CD4-positive, alpha-beta T cell treated with Interleukin-15 for 1 hour (primary cell): ENCODE data around the gene OR8H2.
"Not testable (repeated sequence)": the region's sequence is repeated elsewhere in the genome, so short reads cannot be mapped to it uniquely, and the experiment has no call there.

ENCODE experiments used
- DNase-seq: peaks from one replicate; pipeline ENCODE4 v3.0.0-alpha.2; 2020

Gene OR8H2, protein sequence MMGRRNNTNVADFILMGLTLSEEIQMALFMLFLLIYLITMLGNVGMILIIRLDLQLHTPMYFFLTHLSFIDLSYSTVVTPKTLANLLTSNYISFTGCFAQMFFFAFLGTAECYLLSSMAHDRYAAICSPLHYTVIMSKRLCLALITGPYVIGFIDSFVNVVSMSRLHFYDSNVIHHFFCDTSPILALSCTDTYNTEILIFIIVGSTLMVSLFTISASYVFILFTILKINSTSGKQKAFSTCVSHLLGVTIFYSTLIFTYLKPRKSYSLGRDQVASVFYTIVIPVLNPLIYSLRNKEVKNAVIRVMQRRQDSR

DNA sequence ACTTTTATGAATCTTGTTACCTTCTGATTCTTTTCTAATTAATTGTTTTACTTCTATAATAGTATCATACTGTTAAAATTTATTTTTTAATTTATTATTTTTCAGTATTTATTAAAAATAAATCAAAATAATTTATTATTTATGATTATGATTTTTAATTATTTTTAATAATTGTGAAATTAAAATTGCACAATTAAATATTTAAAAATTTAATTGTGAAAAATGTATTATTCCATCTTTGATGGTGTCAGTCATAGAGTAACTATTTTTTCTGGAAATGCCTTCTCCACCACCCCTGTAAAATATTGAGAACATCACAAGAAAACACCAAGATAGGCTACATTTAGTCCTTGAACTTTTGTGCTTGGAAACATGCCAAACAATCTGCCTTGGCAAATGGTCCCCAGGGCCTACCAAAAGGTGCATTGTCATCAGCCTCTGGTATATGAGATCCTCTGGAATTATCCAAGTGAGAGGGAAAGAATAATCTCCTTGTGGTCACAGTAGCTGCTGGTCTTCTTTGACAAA lies at the start of gene OR8H2:
TSS of gene OR8H2 (plus strand) at position 478 of the 528 bp plus-strand sequence. CDS start 1,356 bp downstream, outside the sequence.
- no peak for DNase-seq

DNA sequence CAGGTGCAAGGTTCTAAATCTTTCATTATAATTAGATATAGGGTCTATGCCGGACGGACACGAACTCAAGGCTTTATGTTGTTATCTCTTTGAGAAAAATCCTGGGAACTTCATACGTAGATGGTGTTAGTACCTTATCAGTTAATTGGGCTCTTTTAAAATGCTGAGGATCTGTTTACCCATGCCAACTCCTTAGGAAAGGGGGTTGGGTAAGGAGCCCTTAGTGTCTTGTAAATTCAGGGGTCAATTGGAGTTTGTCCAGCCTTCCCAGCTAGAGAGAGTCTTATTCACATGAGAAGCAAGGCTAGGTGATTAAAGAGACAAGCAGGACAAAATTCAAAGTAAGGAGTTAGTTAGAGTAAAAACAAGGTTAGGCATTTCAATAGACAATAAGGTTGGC lies 47.1 kb upstream of the OR8H2 start:
- not testable (repeated sequence) for DNase-seq

DNA sequence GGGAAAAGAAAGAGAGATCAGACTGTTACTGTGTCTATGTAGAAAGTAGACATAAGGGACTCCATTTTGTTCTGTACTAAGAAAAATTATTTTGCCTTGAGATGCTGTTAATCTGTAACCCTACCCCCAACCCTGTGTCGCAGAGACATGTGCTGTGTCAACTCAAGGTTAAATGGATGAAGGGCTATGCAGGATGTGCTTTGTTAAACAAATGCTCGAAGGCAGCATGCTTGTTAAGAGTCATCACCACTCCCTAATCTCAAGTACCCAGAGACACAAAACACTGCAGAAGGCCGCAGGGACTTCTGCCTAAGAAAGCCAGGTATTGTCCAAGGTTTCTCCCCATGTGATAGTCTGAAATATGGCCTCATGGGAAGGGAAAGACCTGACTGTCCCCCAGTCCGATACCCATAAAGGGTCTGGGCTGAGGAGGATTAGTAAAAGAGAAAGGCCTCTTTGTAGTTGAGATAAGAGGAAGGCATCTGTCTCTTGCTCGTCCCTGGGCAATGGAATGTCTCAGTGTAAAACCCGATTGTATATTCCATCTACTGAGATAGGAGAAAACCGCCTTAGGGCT lies 45.7 kb upstream of the OR8H2 start:
- not testable (repeated sequence) for DNase-seq

DNA sequence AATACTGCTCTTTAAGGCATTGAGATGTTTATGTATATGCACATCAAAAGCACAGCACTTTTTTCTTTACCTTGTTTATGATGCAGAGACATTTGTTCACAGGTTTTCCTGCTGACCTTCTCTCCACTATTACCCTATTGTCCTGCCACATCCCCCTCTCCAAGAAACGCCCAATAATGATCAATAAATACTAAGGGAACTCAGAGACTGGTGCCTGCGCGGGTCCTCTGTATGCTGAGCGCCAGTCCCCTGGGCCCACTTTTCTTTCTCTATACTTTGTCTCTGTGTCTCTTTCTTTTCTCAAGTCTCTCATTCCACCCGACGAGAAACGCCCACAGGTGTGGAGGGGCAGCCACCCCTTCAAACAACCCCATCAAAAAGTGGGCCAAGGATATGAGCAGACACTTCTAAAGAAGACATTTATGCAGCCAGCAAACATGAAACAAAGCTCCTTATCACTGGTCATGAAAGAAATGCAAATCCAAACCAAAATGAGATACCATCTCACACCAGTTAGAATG lies 45.2 kb upstream of the OR8H2 start:
- not testable (repeated sequence) for DNase-seq

DNA sequence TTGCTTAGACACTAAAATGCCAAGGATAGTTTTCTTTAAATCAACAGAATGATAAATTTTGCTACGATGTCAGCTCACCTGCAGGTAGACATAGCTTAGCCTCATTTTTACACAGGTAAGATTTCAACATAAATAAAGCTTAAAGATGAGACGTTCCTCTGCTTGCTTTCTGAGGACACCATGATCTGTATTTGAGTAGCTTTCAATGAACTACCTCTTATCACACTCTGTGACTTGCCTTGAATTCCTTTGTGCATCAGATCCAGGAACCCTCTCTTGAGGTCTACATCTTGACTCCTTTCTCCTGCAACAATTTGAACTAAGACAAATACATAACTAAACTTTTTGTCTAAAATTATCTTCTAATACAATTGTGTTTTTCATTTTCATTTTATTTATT lies 36.5 kb upstream of the OR8H2 start:
- DNase-seq, result no peak

DNA sequence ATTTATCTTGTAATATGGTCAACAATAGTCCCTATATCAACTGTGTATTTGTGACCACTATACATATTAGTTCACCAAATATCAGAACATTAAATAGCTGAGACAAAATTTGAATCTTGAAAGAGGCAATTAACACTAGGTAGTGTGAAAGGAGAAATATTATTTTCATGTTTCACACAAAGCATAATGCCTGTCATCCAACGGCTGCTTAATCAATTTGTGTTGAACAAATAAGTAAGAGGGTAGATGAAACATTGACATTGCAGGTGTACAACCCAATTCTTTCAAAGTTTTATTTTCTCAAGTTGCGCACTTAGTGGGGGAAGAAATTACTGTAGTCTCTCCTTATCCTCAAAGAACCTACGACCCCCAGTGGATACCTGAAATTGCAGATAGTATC lies 13.8 kb upstream of the OR8H2 start:
- no peak for DNase-seq

DNA sequence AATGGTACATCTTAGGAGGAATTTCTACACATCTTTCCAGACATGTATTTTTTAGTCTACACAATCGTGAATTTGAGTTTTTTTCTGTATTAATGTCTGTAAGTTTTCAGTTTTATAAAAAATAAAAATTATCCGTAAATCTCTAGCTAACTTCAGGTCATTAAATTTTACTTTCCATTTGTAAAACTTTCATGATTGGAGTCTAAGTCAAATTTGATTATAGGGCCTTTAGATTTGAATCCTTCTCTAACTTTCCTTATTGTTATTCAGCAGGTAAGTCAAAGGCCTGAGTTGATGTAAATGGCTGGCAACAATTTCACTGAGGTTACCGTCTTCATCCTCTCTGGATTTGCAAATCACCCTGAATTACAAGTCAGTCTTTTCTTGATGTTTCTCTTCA lies 10.5 kb upstream of the OR8H2 start, which contains the start of gene OR8I2:
TSS of gene OR8I2 (plus strand) at position 301 of the 400 bp plus-strand sequence. CDS start at position 301, 0 bp downstream.
- DNase-seq, result no peak

DNA sequence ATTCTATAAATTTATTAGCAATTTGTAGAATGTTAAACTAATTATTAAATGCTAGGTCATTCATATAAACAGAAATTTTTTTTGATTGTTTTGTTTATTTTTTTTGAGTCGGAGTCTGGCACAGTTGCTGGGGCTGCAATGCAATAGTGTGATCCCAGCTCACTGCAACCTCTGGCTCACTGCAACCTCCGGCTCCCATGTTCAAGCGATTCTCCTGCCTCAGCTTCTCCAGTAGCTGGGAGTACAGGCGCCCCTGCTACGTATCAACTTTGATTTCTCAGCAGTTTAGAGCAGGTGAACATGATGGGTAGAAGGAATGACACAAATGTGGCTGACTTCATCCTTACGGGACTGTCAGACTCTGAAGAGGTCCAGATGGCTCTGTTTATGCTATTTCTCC lies 18.6 kb downstream of the OR8H2 start, which contains the start of gene OR8H3:
TSS of gene OR8H3 (plus strand) at position 301 of the 400 bp plus-strand sequence. CDS start at position 301, 0 bp downstream.
- no peak for DNase-seq

DNA sequence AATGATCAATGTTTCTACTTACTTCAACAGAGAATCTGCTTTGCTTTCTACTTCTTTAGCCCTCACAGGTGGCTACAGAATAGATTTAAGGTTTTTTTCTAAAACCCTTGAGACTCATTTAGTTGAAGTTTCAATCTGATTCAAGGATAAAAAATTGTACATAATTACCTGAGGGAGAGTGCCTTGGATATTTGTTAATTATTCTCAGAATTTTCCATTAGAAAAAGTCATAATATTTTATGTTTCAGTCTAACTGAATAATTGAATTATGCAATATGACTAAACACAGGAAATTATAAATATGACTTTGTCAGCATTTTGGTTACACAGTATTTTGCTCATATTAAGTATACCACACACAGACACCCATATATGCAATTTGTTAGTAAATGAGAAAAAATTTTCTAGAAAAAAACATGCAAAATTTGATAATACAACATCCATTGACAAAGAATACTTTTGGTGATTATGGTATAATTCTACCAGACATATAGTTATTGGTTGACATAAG lies 36.7 kb downstream of the OR8H2 start, which contains the start of gene OR8J3:
TSS of gene OR8J3 (minus strand) at position 51 of the 511 bp plus-strand sequence. CDS start 2,483 bp downstream, outside the sequence.
- DNase-seq, result no peak

DNA sequence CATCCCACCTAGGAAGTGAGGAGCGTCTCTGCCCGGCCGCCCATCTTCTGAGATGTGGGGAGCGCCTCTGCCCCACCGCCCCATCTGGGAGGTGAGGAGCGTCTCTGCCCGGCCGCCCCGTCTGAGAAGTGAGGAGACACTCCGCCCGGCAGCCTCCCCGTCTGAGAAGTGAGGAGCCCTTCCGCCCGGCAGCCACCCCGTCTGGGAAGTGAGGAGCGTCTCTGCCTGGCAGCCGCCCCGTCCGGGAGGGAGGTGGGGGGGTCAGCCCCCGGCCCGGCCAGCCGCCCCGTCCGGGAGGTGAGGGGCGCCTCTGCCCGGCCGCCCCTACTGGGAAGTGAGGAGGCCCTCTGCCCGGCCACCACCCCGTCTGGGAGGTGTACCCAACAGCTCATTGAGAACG lies 40.2 kb downstream of the OR8H2 start:
- DNase-seq, result not testable (repeated sequence)

DNA sequence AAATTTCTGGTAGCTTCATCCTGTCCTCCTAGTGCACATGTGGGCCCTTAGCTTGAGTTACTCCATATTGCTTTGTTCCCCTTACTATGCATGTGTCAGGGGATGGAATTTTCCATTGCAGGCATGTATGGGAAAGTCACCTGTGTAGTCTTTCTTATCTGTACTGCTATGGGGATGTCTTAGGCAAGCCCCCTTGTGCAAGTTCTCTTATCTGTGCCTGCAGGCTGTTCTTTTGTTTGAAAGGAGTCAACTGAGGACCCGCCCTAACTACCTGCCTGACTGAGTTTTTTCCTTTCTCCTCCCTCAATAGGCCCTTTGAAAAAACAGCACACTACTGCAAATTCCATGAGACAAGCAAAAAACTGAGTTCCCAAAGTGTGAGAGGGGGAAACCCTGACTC lies 47.9 kb downstream of the OR8H2 start:
- DNase-seq, result no peak

DNA sequence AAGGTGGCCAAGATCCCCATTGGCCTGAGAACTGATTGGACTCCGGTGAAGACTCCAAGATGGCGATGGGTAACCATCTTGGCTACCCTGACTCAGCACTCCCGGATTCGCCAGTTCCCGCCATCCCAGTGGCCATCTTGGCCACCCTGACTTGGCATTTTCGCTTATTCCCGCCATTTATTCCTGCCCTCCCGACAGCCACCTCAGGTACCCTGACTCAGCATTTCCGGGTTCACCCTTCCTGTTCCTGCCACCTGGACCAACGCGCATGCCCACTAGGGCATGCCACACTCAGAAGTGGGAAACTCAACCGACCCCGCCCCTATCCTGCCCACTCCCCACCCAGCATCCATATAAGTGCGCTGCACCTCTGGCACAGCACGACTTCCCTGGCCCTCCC lies 48.8 kb downstream of the OR8H2 start:
- DNase-seq, result no peak
